Loucy (cell line): ENCODE data around the gene SLC5A1.

Experiments
- H2AFZ ChIP-seq: fragments of 200-600 bp; sonication (generic); 2 replicates; pipeline ENCODE4 v1.6.0; 2016; ENCODE audit warnings: antibody characterized with exemption, mild to moderate bottlenecking, low read length, moderate library complexity
- H3F3A ChIP-seq: fragments of 200-600 bp; 2 replicates; pipeline ENCODE4 v1.6.0; 2016; ENCODE audit warnings: antibody characterized with exemption, low read depth, mild to moderate bottlenecking
- H3K27me3 ChIP-seq: fragments of 200-600 bp; sonication (generic); 2 replicates; pipeline ENCODE4 v1.6.1; 2014; ENCODE audit warnings: low read length, mild to moderate bottlenecking; ENCODE audit not compliant: insufficient read depth, poor library complexity, severe bottlenecking
- H3K36me3 ChIP-seq: fragments of 200-600 bp; sonication (generic); 2 replicates; pipeline ENCODE4 v1.6.1; 2016; ENCODE audit warnings: low read length; ENCODE audit not compliant: insufficient read depth
- H3K4me1 ChIP-seq: fragments of 200-600 bp; sonication (generic); 2 replicates; pipeline ENCODE4 v1.5.1; 2014; ENCODE audit warnings: low read length, mild to moderate bottlenecking; ENCODE audit not compliant: insufficient read depth, poor library complexity, severe bottlenecking
- H3K4me2 ChIP-seq: fragments of 200-600 bp; sonication (generic); 2 replicates; pipeline ENCODE4 v1.6.0; 2014; ENCODE audit warnings: antibody characterized with exemption, low read length, low read depth, mild to moderate bottlenecking; ENCODE audit not compliant: poor library complexity, severe bottlenecking
- H3K4me3 ChIP-seq: fragments of 200-600 bp; sonication (generic); 2 replicates; pipeline ENCODE4 v1.5.1; 2014; ENCODE audit warnings: low read length, mild to moderate bottlenecking, mixed read lengths; ENCODE audit not compliant: poor library complexity, severe bottlenecking
- H3K79me2 ChIP-seq: fragments of 200-600 bp; sonication (generic); 2 replicates; pipeline ENCODE4 v1.6.1; 2014; ENCODE audit warnings: low read length; ENCODE audit not compliant: insufficient read depth
- H3K9ac ChIP-seq: fragments of 200-600 bp; sonication (generic); 2 replicates; pipeline ENCODE4 v1.6.0; 2014; ENCODE audit warnings: mild to moderate bottlenecking, low read depth, low read length, moderate library complexity; ENCODE audit not compliant: poor library complexity, severe bottlenecking
- H3K9me2 ChIP-seq: fragments of 200-600 bp; sonication (generic); replicated peaks from 2 replicates; pipeline ENCODE4 v1.6.1; 2016; ENCODE audit warnings: low read depth, low read length, mixed read lengths
- H3K9me3 ChIP-seq: fragments of 200-600 bp; sonication (generic); 2 replicates; pipeline ENCODE4 v1.6.1; 2014; ENCODE audit warnings: mild to moderate bottlenecking, antibody characterized with exemption, low read length, low read depth; ENCODE audit not compliant: insufficient read depth
- H4K20me1 ChIP-seq: fragments of 200-600 bp; sonication (generic); 2 replicates; pipeline ENCODE4 v1.6.0; 2014; ENCODE audit warnings: antibody characterized with exemption, low read length, mild to moderate bottlenecking; ENCODE audit not compliant: insufficient read depth, poor library complexity, severe bottlenecking
- EZH2phosphoT487 ChIP-seq: fragments of 200-600 bp; IDR thresholded peaks from 2 replicates; pipeline ENCODE4 v1.6.1; 2018; ENCODE audit warnings: antibody characterized with exemption, mild to moderate bottlenecking, moderate library complexity, borderline replicate concordance
- TF ChIP-seq, protein P1 (sequence below): fragments of 200-600 bp; sonication (generic); conservative IDR thresholded peaks from 2 replicates; pipeline ENCODE4 v1.5.1; 2014; ENCODE audit warnings: mild to moderate bottlenecking, antibody characterized with exemption, low read length

The SLC5A1 gene

DNA sequence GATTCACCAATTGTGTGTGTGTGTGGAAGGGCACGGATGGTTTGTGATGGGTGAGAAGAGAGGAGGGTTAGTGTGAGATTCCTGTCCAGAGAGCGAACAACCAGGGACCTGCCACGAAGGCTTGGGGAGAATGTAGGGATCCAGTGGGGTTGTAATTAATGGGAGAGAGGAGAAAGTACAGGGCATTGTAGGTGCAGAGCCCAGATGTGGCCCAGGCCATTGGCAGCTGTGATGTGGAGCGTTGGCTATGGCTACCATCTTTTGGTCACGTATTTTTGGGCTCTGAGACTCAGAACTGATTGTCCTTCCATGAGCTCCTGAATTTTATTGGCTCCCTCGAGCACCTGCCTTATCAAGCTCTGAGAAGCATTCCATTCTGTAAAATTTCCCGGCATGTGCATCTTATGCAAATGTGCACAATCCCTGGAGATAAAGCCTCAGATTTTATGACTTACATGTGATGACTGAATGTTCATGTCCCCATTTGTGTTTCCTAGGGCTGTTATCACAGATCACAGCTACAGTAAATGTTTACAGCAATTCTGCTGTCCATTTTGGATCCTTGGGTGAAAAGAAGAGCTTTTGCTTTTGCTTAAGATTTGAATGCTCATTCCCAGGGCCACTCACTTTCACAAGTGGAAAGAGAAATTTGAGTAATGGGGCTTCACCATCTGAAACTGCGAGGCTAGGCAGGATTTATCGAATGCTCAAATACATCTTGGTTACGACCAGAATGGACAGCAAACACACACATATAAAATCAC lies 33.1 kb downstream of the SLC5A1 start:
- Histone ChIP-seq H3K9me3 (no peaks in the 10 kb centered on the region), H4K20me1 (no peaks in the 10 kb centered on the region), H3K9me2 (no peaks in the 10 kb centered on the region), H3K9ac (no peak overlapping the region), H2AFZ (no peak overlapping the region), H3K4me1 (no peaks in the 10 kb centered on the region), H3K4me2 (no peak overlapping the region), H3F3A (no peaks in the 10 kb centered on the region), H3K4me3 (no peak overlapping the region), H3K79me2 (no peaks in the 10 kb centered on the region), H3K27me3 (peaks cover 7% of the 10 kb centered on the region), H3K36me3 (no peaks in the 10 kb centered on the region)
- no peak for TF ChIP-seq EZH2phosphoT487
- TF ChIP-seq, protein P1, sequence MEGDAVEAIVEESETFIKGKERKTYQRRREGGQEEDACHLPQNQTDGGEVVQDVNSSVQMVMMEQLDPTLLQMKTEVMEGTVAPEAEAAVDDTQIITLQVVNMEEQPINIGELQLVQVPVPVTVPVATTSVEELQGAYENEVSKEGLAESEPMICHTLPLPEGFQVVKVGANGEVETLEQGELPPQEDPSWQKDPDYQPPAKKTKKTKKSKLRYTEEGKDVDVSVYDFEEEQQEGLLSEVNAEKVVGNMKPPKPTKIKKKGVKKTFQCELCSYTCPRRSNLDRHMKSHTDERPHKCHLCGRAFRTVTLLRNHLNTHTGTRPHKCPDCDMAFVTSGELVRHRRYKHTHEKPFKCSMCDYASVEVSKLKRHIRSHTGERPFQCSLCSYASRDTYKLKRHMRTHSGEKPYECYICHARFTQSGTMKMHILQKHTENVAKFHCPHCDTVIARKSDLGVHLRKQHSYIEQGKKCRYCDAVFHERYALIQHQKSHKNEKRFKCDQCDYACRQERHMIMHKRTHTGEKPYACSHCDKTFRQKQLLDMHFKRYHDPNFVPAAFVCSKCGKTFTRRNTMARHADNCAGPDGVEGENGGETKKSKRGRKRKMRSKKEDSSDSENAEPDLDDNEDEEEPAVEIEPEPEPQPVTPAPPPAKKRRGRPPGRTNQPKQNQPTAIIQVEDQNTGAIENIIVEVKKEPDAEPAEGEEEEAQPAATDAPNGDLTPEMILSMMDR = no peak

DNA sequence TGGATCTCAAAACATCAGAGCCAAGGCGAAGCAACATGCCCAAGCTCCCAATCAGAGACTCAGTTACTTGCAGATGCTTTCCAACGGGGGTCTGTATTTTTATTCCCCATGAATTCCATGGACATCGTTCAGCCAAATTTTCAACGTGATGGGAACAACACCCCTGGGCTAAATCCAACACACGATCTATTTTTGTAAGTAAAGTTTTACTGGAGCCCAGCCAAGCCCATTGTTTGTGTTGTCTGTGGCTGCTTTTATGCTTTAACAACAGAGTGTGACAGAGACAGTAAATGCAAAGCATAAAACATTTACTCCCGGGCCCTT lies 33.7 kb downstream of the SLC5A1 start:
- no peaks in the 10 kb centered on the region for H4K20me1 ChIP-seq
- H3K36me3 ChIP-seq = no peaks in the 10 kb centered on the region
- TF ChIP-seq, protein P1 = no peak
- no peak for TF ChIP-seq EZH2phosphoT487
- H3K9me3 ChIP-seq = no peaks in the 10 kb centered on the region
- H3K9ac ChIP-seq = no peak overlapping the region
- H3K4me1 ChIP-seq = no peaks in the 10 kb centered on the region
- H3K9me2 ChIP-seq = no peaks in the 10 kb centered on the region
- H3K79me2 ChIP-seq = no peaks in the 10 kb centered on the region
- H3K27me3 ChIP-seq = peaks cover 7% of the 10 kb centered on the region
- no peak overlapping the region for H3K4me2 ChIP-seq
- no peak overlapping the region for H3K4me3 ChIP-seq
- no peaks in the 10 kb centered on the region for H3F3A ChIP-seq
- no peak overlapping the region for H2AFZ ChIP-seq

DNA sequence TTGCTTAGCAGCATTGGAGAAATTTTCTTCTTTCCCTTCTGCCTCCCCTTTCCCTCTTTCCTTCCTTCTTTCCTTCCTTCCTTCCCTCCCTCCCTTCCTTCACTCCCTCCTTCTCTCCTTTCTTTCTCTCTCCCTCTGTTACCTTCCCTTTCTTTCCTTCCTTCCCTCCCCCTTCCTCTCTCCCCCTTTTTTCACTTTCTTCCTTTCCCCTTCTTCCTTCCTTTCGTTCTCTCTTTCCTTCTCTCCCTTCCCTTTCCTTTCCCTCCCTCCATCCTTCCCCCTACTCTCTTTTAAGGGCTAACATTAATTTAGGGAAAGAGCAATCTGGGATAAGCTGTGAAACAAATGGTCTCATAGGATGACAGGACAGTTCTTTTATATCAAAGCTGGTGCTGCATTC lies 34.1 kb downstream of the SLC5A1 start:
- H3K4me3 ChIP-seq = no peak overlapping the region
- no peaks in the 10 kb centered on the region for H3K4me1 ChIP-seq
- no peaks in the 10 kb centered on the region for H3F3A ChIP-seq
- H3K79me2 ChIP-seq = no peaks in the 10 kb centered on the region
- no peak overlapping the region for H2AFZ ChIP-seq
- H3K4me2 ChIP-seq = no peak overlapping the region
- peaks cover 7% of the 10 kb centered on the region for H3K27me3 ChIP-seq
- H3K36me3 ChIP-seq = no peaks in the 10 kb centered on the region
- H3K9me2 ChIP-seq = no peaks in the 10 kb centered on the region
- H3K9me3 ChIP-seq = no peaks in the 10 kb centered on the region
- no peak for TF ChIP-seq EZH2phosphoT487
- TF ChIP-seq, protein P1 = no peak
- no peaks in the 10 kb centered on the region for H4K20me1 ChIP-seq
- H3K9ac ChIP-seq = no peak overlapping the region
